Cortex of kidney (tissue), 1 donor: ENCODE data around the gene SIDT2.
"Not testable (repeated sequence)": the region's sequence is repeated elsewhere in the genome, so short reads cannot be mapped to it uniquely, and the experiment has no call there.

Experiments used
- DNase-seq: peaks from one replicate; lab custom pipeline; 2025; lab: John Stamatoyannopoulos, UW

SIDT2 gene

DNA sequence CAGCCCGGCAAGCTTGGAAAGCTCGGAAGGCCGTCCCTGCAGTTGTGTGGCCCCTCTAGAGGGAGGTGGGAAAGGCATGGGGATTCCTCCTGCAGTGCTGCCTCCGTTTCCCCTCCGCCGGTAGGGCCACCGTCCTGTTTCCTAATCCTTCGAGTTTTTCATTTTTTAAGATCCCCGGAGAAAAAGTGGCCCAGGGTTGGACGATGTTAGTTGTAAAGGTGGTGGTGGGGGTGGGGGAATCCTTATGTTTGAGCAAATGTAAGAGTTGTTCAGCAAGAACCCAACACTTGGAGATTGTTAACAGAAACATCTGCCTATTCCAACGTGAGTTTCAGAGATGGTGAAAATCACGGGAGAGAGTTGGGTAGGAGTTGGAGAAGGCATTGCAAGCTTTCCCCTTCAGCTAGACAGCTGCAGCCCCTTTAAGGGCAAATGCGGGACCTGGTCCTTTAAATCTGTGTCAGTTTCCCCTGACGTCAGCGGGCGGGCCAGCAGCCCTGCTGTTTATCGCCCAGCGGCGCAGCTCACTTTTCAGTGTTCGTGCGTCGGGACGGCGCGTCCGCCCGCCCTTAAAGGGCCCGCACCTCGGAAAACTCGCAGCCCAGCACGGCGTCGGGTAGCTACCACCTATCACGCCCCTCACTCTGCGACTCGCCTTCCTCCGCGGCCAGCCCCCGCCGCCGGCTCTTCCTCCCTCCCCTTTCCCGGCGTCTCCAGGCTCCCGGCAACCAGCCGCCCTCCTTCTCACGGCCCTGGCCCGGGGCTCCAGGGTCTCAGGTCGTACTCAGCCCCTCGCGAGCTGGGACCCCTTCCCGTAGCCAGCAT, at the start of gene SIDT2:
Gene SIDT2, plus strand, starts transcription at position 534 of the 825 bp plus-strand sequence. CDS start 521 bp downstream, outside the sequence.
- DNase-seq: peak; percentile 52

DNA sequence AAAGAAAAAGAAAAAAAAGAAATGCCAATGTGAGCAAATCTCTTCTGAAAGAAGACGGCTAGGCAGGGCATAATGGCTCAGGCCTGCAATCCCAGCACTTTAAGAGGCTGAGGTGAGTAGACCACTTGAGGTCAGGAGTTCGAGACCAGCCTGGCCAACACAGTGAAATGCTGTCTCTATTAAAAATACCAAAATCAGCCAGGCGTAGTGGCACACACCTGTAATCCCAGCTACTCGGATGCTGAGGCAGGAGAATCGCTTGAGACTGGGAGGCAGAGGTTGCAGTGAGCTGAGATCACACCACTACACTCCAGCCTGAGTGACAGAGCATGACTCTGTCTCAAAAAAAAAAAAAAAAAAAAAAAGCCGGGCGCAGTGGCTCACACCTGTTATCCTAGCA, 48.1 kb upstream of the SIDT2 start:
- not testable (repeated sequence) for DNase-seq

DNA sequence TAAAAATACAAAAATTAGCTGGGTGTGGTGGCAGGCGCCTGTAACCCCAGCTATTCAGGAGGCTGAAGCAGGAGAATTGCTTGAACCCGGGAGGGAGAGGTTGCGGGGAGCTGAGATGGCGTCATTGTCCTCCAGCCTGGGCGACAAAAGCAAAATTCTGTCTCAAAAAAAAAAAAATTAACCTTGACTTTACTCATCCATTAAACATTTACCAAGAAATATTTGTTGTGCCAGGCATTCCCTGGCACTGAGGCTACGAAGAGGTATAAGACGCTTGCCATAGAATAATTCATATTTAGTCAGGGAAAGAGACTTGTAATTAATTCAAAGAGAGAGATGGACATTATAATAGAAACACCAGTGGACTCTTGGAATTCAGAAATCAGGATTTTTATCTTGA, 47.7 kb upstream of the SIDT2 start:
- DNase-seq: no peak

DNA sequence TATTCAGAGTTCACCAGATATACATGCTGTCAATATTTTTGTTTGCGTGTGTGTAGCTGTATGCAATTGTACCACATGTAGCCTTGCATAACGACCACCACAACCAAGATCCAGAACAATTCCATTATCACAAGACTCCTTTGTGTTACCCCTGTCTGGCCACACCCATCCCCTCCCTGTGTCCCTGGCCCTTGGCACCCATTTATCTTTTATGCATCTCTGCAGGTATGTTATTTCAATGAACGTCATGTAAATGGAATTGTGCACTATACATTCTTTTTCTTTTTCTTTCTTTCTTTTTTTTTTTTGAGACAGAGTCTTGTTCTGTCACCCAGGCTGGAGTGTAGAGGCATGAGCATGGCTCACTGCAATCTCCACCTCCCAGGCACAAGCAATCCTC, 44.1 kb upstream of the SIDT2 start:
- no peak for DNase-seq

DNA sequence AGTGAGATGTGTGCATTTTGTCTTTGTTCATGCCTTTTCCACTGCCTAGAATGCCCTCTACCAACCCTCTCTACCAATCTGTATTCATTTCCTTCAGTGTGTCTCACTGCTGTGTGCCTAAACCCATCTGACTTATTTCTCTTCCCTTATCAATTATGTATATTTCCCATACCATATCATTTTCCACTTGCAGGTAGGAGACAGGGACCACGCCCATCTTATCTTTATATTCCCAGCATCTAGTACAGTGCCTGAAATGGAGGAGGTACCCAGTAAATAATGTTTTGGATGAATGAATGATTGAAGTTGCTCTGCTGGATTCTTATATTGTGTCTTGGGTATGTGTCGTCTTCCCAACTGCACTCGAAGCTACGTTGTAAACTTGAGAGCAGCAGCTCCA, 43.6 kb upstream of the SIDT2 start:
- not testable (repeated sequence) for DNase-seq

DNA sequence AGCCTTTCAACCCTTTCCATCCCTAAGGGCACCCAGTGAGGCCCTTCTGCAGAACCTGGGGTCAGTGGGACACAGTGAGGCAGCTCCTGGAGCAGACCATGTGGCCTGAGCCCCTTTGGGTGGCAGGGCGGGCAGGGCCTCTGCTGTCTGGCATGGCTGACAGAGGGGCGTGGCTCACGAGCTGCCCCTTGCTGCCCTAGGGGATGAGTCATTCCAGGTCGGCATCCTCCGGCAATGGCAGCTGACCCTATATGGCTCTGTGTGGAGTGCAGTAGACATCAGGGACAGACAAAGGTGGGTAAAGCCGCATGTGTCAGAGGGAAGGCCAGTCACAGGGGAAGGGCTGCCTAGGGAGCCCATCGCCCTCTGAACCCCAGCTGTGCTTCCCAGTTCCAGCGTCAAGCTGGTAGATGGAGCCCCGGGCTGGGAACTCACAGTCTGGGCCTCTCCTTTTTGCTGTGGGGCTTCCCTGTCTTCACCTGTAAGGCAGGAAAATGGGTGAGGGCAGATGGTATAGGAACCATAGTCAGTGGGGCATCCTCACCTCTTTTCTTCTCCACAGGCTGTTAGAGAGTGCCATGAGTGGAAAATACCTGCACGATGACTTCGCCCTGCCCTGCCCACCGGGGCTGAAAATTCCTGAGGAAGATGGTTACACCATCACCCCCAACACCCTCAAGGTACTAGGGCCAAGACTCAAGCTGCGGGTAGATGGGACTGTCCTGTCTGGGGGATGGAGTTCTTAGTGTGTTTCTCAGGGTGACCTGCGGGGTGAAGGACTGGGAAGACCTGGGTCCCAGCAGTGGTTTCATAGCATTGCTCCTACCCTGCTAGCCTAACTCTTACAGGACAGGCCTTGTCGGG, 41.1 kb upstream of the SIDT2 start:
- DNase-seq: not testable (repeated sequence)

DNA sequence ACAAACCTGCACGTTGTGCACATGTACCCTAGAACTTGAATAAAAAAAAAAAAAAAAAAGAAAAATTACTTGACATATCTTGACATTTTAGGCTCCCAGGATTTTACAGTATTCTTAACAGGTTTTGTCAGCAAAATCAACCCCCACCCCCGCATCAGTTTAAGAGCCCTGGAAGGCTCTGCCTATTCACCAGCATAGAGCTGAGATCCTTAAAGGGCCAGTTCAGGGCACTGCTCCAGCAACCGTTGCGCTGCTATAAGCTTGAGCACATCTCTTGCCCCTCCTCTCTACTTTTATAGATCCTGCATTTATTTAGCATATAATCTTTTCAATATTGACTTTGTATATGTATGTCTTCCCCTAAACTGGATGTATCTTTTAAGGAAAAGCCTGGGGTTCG, 35.2 kb upstream of the SIDT2 start:
- DNase-seq: no peak

DNA sequence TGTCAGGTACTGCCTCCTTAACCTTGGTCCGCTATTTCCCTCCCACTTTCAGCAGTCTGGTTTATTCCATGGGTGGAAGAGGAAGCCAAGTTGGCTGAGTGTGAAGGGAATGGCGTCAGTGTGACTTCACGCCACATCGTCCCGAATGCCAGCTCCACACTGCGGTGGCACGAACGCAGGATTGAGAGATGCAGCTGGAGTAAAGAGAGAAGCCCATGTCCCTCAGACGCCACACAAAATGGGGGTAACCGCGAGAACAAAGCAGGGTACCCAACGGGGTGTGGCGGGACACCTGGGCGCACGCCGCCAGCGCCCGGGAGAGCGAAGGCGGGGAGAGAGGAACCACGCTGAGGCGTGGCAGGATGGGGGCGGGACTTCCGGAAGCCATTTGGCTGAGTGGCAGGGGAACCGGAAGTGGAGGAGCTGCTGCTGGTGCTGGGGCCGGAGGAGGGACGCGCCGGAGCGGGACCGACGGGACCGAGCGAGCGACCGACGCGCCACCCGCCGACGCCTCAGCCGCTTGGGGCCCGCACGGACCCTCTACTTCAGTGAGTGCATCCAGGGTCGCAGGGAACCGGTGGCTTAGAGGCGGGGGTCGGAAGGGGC, 34.6 kb upstream of the SIDT2 start, which contains the start of gene PAFAH1B2:
Gene PAFAH1B2, plus strand, starts transcription at position 417 of the 606 bp plus-strand sequence. CDS start 8,161 bp downstream, outside the sequence.
- peak; percentile 33 for DNase-seq

DNA sequence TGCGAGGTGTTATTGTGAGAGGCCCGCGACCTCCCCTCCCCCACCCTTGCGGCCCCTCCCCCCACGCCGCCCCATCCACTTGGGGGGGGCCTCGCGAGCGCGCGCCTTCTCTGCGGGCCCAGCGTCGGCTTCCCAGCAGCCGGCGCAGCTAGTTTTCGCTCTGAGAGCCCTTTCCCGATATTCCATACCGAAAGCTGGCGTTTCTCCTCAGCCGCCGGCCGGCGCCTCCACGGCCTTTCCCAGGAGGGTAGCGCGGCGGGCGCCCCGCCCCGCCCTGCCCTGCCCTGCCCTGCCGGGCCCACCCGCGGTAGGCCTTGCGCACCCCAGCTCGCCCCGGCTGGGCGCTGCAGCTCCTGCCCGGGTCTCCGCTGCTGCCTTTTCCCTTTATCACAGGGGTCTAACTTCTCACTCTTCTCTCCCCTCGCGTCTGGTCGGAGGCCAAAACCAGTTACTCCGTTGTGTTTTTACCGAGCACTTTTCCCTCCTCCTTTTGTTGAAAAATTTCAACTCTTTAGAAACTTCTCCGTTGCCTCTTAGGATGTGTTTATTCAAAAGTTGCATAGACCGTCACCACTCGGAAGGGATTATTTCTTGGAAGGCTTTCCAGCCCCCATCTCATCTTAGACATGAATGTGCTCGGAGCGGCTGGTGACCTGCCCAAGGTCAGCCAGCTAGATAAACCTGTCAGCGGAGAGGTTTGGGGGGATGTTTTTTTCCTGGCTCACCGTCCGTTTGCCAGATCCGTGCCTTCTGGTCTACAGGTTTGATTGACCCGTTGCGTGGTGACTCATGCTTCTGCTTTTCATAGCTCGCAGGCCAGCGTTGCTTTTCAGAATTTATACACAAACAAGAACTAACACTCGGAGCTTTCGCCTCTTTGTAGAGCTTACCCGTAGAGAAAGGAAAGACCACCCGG, 33.8 kb upstream of the SIDT2 start:
- no peak for DNase-seq

DNA sequence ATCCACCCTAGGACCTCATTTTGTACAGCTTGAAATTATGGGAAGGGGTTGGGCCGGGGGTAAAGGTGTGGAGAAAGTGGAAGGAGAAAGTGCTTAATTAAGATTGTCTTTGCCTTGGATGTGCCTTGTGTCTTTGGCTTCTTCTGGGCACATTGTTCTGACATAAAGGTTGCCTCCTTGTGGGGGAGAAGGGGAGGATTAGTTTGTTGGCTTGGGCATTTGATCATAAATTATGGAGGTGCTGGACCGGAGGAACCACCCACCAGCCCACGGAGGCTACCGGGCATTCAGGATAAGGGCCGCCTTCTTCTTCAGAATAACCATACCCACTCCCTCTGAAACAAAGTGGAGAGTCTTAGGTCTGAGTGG, 33.2 kb upstream of the SIDT2 start:
- DNase-seq: no peak

DNA sequence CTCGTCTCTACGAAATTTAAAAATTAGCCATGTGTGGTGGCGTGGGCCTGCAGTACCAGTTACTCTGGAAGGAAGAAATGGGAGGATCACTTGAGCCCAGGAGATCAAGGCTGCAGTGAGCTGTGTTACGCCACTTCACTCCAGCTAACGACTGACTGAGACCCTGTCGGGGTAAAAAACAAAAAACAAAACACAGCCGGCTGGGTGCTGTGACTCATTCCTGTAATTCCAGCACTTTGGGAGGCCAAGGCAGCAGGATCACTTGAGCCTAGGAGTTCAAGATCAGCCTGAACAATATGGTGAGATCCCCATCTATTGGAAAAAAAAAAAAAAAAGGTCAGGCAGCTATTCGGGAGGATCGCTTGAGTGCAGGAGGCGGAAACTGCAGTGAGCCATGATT, 32.0 kb upstream of the SIDT2 start:
- DNase-seq: no peak

DNA sequence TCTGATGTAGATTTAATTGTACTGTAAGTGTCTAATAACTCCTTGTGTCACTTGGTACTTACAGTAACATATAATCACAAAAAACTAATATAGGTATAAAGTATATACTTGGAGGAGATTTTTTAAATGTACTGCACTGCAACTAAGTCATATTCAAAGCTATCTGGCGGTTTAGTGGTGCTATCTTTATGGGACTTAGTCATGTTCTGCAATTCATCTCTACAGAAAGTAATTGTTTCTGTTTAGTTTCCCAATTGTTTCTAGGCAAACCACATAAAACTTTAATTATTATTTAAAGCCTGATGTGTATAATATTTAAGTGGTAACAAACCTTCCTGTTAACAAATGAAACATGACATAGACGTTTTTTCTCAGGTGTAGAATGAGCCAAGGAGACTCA, 26.5 kb upstream of the SIDT2 start:
- no peak for DNase-seq

DNA sequence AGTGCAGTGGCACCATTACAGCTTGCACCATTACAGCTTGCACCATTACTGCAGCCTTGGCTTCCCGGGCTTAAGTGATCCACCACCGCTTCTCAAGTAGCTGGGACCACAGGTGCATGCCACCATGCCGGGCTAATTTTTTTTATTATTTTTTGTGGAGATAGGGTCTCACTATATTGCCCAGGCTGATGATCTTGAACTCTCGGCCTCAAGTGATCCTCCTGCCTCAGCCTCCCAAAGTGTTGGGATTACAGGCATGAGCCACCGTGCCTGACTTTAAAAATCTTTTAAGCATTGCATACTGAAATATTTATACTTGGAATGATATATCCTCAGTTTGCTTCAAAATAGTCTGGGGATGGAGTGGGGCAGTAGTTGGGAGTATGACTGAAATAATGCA, 24.1 kb upstream of the SIDT2 start:
- DNase-seq: no peak

DNA sequence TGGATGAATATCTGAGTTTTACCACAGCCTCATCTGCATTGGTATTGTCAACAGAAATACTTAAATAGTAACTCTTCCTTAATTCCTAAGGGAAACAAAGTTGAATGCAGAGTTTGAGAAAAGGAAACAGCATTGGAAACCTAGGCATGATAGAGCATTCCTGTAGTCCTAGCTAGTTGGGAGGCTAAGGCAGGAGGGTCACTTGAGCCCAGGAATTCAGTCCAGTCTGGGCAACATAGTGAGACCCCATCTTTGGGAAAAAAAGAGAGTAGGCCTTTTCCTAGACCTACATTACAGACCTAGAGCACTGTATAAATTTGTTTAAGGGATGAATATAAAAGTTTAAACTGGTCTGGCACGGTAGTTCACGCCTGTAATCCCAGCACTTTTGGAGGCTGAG, 21.0 kb upstream of the SIDT2 start:
- DNase-seq: no peak

DNA sequence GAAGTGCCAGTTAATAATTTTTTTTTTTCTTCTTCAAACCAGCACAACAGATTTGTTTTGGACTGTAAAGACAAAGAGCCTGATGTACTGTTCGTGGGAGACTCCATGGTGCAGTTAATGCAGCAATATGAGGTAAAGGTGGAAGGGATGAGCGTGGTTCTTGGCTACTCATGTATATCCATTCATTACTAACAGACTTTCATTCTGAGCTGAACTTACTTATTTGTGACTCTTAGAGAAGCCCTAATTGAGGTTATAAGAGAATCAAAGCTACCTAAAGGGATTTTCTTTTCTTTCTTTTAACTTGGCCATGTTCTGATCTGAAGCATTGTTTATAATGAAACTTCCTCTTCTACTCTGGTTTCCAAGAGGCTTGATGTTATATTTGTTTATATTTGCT, 18.7 kb upstream of the SIDT2 start:
- DNase-seq: no peak

DNA sequence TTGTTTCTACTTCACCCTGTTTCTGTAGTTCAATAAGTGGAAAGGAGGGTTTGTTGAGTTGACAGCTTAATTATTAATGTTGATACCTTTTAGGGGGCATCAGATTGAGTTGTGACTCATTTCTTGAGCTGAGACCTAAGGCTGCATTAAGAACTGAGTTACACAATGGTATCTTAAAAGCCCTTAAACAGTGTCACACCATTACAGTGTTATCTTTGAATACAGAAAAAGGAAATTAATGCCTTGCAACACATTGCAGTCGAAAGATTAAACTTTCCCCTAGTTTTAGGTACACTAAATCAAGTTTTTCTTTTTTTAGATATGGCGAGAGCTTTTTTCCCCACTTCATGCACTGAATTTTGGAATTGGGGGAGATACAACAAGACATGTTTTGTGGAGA, 17.7 kb upstream of the SIDT2 start:
- DNase-seq: no peak

DNA sequence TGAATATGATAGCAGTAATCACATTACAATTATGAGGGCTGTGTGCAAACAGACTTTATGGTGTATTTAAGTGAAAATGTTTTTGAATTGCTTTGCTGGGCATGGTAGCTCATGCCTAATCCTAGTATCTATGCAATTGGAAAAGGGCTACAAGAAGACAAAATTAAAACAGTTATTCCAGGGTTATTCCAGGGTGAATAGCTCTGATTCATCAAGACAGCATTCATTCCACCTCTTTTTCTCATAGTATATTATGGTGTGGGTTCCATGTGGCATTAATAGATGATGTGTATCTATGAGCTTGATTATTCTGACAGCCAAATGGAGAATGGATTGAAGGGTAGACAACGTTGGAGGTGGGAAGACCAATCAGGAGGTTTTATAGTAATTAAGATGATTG, 12.1 kb upstream of the SIDT2 start:
- DNase-seq: no peak

DNA sequence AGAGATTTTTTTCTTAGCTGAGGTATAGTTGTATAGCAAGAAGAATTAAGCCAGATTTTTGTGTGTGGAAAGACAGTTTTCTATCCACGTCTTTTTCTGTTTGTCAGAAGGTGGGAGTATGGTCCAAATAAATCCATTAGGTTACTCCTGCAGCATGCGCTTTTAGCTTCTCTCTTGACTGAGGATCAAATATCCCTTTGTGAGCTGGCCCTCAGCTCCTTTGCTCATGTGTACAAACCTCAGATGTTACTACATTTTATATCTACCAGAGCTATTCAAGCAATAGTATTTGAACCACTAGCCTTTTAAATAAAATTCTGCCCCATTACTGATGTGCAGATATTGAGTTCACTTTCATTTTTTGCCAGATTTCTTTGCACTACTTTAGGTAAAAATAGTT, 8.8 kb upstream of the SIDT2 start:
- DNase-seq: no peak

DNA sequence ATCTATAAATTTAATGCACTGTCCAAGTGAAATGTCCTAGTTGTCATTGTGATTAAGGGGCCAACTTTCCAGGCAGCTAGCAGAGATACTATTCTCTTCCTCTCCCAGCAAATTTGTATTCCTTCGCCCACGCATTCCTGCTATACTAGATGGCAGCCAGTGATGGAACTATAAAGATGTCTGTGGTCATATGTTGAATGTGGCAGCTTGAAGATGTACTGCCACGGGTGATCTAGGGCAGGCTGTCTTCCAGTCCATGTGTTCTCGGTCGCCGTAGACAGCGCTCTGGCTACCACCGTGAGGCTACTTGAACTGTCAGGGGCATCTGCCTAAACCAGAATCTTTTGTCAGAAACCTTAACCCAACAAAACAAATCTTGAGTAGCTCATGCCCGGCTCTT, 8.3 kb upstream of the SIDT2 start:
- DNase-seq: no peak

DNA sequence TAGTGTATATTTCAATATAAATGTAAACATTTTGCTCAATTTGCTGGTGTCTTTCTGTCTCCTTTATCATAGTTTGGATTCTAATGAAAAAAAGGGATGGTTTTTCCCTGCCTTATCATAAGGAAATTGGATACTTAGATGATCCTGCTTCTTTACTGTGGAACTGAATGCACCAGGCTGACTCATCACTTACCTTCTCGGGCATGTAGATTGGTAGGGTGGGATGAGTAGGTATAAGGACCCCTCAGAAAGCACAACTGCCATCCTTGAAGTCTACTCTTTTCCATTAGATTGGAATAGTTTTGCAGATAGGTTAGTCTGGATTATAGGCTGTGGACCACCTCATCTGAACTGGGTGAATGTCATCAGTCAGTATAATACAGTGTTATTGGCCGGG, 7.5 kb upstream of the SIDT2 start:
- DNase-seq: no peak

DNA sequence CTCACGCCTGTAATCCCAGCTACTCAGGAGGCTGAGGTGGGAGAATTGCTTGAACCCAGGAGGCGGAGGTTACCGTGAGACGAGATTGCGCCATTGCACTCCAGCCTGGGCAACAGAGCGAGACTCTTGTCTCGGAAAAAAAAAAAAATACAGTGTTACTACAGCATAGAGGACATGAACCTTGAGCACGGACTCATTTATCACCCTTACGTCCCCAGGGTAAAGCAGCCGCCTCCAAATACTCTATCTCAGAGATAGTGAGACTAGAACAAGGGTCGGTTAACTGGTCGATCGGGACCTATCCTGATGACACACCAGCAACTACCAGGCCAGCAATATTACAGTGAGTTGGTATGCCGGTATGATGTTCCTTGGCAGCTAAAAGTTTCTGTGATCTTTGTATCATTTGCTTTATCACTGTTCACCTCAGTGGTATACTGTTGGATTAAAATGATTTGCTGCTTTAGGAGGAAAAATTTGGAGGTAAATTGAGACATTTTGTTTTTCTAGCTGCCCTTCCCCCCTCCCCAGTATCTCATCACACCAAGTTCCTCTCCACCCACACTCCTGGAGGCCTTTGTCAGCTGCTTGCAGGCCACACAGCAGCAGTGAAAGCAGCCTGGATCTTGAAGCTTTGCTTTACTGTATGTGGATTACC, 7.0 kb upstream of the SIDT2 start:
- no peak for DNase-seq
